HG03135 (cell line): ENCODE data around the gene SVIL.
"Not testable (repeated sequence)": the region's sequence is repeated elsewhere in the genome, so short reads cannot be mapped to it uniquely, and the experiment has no call there.

Source experiments
- ATAC-seq: cut with Tn5 transposase; IDR thresholded peaks from one replicate; pipeline ENCODE4 v1.9.1; 2021; ENCODE audit warnings: mild to moderate bottlenecking, moderate library complexity; ENCODE audit not compliant: unreplicated experiment

The SVIL gene

DNA sequence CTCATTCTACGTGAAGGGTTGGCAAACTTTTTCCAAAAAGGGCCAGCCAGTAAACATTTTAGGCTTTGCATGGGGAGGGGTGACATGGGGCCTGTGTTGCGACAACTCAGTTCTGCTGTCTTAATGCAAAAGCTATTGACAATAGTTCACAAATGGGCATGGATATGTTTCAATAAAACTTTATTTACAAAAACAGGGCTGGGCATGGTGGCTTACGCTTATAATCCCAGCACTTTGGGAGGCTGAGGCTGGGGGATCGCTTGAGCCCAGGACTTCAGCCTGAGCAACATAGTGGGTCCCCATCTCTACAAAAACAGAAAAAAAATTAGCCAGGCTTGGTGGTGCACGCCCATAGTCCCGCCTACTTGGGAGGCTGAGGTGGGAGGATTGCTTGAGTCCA is 141.1 kb downstream of the SVIL start:
- ATAC-seq: no peak

DNA sequence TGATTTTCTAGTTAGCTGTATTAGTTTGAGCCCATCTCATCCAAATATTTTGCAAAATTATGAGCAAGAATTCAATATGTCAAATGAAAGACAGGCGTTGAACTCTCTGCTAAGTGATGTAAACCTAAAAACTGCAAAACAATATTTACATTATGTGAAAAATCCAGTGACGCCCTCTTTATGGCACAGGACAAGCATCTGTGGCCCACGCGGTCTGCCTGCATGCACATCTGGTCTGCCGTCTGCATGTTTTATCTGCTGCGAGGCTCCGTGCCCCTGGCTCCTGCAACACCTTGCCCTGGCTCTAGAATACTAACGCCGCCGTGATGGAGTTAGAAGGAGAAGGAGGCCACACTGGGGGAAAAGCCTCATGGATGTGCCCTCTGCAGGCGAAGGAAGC is 142.0 kb downstream of the SVIL start:
- no peak for ATAC-seq

DNA sequence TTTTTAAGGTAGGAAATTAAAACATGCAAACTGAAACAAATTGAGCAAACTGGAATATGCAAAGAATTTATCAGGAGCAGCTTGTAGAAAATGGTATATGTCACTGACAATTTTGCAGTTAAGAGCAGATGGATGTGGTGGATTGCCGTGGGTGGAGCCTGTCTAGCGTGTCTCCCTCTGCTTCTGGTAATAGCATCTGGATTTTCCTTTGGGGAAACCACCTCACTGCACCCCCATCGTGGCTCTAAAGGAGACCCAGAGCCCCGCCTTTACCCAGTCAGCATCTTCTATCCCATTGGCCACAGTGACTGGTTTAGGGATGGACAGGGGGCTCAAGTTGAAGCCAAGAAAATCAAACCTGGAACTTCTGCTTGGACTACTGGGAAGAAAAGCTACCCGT is 142.9 kb downstream of the SVIL start:
- no peak for ATAC-seq

DNA sequence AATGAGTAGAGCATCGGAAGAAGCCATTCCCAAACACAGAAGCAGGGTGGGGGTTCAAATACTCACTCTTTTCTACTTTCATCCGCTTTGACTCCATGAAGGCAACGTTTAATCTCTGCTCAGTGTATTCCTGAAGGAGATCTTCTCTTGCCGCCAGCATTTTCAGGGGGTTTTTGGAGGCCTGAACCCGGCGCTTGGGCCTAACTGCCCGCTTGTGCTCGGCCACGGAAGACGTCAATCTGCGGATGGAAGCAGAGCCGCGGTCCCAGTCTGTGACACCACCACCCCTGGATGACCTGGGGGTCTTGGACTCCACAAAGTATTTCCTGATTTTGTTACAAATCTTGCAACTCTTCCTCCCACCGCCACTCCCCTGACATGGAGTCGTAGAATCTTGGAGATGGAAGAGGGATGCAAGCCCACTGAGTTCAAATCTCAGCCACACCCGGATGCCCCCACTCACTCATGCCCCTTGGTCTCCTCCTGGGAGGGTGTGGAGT is 143.9 kb downstream of the SVIL start:
- not testable (repeated sequence) for ATAC-seq

DNA sequence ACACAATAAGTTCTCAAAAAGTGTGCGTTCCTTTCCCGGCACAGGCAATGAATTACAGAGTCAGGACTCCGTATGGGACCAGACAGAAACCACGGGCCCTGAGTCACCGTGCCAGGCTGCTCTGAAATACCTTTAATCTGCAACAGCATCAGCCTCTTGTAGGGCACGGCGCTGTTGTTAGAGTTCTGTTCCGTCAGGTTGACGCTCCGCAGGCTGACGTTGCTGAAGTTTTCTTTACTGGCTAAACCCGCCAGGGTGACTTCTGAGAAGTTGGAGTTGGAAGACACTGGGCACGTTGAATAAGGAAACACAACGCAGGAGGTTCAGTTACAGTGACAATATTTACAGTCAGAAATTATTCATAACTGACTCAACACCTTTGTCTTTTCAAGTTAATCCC is 146.3 kb downstream of the SVIL start:
- ATAC-seq: not testable (repeated sequence)

DNA sequence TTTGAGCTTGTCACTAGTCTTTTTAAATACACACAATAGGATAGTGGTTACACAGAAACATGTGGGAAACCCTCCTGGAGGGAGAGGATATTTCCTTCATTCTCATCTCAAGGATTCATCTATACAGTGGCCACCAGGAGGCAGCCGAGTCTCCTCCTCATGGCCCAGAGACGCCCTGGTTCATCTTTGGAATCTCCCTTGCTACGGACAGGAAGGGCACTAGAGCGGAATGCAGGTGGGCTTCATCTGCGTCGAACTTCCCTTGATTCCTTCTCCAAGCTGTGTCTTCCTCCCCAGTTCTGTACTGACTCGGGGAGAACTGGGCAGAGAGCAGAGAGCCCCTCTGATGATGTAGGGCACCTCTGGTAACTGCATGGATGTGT is 146.9 kb downstream of the SVIL start:
- not testable (repeated sequence) for ATAC-seq

DNA sequence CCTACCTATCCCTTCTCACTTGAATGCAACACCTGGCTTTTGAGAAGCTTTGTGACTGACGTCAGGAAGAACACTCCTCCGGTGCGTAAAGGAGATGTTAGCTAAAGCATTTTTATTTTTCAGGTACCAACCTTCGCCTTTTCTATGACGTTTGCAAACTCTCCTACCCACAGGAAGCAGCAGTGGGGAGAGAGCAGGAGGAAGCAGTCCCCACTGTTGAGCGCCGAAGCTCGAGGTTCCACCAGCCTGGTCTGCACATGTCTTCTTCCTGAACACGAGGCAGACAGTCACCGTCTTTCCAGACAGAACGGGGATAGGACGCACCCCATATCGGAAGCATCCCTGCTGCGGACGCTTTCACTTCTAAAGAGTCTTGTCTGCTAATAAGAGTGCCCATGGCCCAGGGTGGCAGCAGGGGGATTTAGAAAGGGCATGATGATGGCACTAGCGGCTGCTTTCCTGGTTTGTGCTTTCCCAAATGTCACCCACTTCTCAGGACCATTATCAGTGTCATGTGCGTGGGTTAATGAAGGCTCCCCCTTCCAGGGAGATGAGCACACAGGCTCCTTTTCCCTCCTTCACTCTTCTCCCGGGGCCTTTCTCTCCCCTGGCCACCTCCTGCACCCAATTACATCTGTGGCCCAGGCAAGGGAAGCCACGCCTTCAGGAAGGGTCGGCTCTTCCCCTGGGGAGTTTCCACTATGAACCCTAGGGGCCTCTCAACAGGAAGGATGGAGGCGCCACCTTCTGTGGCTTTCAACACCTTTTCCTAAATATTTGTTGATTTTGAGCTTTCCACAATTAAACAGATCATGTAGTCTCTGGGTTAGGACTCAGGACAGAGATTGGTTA is 147.5 kb downstream of the SVIL start:
- not testable (repeated sequence) for ATAC-seq

DNA sequence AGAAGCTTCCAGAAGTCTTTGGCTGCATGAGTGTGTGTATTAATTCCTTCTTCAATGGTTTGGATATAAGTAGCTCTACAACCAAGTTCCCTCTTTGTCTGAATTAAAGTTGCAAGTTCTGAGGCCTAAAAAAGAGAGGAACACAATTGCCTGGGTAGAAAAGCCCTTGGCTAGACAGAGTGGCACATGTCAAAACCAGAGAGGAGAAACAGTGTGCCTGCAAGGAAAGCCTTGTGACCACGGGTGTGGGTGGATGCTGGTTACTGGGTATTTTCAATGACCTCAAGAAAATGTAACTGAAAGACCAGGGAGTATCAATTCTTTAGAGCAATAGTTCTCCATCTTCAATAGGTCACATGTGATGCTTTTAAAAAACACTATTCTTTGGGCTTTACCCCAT is 148.3 kb downstream of the SVIL start:
- ATAC-seq: no peak

DNA sequence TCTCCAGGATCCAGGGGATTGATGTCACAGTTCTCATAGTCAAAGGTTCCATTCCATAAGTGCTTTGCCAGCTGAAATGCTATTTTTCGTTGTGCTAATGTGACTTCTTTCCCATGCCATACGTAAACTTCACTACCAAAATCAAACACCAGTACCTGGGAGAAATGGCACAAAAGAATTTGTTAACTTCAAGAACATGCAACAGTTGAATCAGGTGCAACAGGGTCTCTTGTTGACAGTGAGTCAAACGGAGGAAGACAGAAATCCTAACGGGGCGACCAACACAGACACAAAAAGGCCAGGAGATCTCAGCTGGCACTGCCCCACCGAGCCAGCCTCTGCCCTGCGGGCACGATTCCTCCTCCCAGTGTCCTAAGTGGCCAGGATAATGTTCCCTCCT is 150.1 kb downstream of the SVIL start:
- not testable (repeated sequence) for ATAC-seq

DNA sequence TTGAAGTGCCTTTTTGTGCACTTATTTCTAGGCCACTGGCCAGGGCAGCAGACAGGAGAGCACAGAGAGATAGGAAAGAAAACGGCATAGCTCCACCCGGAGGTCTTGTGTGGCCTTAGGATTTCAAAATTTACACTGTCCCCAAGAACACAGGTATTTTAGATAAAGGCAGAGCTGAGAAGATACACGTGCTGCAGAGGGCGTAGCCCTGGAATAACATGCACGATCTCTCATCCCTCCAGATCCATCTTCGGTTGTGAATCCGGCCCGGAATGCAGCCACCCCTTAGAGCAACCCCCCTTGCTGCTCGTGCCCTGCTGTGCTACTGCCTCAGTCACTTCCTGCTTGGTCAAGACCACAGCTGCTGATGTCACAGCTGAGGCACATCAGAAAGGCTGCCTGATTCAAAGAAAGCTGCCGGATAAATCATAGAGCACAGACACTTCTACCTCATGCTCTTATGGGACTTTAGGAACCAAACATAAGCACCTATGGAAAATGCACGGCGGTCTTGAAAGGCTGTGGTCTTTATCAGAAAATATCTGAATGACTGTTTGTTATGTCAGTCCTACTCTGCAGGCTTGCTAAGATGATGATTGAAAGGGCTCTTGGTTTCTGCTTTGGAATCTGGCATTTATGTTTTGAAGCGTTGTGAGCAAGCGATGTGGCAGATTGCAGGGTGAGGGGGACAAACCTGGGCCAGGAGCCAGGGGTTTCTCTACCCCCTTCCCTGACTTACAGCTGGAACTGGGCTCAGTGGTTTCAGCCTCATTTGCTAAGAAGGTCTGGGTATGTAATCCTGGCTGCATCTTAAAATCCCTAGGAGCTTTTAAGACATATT is 152.0 kb downstream of the SVIL start:
- ATAC-seq: peak; percentile 73

DNA sequence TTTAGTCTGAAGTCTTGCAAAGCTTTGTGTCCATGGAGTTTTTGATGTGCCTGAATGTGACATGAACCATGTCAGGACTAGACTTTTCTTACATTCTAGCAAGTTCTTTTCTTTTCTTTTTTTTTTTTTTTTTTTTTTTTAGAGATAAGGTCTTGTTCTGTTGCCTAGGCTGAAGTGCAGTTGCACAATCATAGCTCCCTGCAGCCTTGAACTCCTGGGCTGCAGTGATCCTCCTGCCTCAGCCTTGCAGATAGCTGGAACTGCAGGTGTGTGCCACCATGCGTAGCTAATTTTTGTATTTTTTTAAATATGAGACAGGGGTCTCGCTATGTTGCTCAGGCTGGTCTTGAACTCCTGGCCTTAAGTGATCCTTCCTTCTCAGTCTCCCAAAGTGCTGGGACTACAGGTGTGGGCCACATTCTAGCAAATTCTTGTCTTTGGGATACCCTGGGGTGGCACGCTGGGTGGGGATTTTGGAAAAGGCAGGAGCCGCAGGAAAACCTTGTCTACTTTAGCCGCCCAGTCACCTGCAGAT is 152.8 kb downstream of the SVIL start:
- ATAC-seq: no peak

DNA sequence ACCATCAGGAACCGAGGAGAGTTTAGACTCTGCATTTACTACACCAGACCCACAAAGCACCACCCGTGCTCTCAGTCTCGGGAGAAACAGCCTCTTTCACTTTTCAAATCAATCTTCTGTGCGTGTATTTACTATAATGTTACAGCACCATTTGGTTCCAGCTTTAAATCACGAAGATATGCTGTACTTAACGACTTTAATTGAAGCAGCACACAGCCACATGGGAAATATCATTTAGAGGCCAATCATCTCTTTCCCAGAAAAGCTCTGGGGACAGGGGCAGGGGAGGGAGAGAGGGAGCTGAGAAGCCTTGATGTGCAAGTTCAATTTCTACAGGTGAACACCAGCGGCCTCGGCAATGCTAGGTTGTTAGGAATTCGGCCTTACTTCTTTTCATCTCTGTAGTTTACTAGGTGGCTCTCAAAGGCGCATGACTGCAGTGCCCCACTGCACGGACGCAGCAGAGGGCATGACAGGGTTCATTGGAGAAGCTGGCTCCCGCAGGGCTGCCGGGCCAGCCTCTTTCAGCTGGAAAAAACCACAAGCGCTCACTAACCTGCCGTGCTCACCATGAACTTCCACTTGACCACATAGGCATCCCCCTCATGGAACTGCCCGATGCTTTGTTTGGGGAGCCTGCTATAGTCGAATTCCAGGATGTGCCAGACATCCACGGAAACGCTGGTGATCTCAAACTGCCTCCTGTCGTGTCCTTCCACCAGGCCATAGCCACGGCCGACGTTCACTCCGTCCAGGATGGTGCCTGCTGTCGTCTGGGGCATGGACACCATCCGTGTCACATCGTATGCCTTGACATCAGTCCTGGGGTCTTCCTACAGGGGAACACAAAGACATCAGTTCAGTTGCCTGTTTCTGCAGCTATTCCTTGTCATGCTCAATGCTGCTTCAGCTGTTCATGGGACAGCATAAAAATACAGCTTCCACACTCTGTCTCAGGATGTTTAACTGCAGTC is 154.5 kb downstream of the SVIL start:
- ATAC-seq: no peak

DNA sequence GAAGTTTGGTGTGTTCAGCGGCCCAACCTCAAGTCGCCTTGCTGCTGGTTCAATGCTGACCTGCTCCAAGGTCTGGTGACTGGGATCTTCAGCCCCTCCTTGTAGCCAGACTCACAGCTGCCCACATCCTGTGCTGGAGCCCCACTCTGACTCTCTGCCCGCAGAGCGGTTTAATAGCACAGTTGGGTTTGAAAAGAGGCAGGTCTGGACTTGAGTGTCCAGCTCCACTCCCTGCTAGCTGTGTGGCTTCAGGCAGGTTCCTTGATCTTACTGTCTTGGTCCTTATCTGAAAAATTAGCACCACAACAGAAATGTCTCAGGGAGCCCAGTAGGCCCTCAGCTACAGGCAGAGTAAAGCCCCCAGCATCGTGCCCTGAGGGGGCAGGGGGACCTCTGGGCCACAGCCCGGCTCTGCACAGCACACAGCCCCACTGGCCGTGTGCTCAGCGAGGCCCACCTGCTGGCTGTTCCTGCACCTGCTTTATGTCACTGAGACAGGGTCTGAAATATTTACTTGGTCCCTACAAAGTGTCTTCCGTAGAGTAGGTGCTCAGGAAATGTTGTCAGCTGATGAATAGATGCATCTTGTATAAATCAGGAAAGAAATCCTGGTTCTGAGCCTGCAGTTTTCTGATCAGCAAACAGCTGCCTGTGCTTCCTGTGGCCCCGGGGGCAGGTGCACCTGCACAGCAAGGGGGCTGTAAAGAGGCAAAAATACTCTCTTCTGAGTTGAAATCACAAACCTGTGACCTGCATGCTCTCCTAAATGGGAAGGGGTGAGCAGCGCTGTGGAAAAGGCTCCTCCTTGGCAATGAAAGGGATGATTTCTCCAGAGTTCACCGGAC is 155.5 kb downstream of the SVIL start:
- no peak for ATAC-seq

DNA sequence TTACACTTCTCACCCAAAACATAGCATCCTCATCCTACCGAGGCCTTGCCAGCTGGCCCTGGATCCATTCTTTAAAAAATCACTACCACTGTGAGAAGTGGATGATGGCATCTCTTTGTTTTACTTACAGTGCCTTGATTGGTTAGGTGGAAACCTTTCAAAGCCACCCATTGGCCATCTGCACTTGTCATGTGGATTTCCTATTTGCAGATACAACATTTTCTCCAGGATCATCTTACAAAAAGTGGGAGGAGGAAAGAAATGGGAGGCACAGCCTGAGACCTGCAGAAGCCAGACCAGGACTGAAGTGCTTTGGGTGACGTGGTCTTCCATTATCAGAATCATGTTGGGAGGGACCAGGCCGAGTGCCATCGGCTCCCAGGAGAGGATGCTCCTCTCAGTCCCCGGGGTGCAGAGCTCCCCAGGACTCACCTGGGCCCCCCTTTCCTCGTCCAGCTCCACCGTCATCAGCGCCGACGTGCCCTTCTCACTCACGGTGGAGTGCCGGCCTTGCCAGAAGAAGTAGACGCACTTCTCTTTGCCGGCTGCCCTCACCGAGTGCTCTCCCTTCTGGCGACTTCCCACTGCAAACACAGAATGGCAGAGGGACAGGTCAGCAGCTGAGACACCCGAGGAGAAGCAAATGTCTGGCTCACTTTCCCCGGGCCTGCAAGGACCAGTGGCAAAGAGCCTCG is 161.2 kb downstream of the SVIL start:
- ATAC-seq: no peak

DNA sequence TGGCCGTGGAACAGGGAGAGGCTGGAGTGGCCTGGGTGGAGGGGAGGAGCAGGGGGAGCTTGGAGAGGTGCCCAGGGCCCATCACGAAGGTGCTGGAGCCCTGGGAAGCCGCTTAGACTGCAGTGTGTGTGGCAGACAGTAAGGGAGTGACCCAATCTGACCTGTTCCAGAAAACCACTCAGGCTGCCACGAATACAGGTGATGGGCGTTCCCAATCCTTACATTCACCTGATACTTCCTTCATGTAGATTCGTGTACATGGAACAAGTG is 161.7 kb downstream of the SVIL start:
- ATAC-seq: no peak

DNA sequence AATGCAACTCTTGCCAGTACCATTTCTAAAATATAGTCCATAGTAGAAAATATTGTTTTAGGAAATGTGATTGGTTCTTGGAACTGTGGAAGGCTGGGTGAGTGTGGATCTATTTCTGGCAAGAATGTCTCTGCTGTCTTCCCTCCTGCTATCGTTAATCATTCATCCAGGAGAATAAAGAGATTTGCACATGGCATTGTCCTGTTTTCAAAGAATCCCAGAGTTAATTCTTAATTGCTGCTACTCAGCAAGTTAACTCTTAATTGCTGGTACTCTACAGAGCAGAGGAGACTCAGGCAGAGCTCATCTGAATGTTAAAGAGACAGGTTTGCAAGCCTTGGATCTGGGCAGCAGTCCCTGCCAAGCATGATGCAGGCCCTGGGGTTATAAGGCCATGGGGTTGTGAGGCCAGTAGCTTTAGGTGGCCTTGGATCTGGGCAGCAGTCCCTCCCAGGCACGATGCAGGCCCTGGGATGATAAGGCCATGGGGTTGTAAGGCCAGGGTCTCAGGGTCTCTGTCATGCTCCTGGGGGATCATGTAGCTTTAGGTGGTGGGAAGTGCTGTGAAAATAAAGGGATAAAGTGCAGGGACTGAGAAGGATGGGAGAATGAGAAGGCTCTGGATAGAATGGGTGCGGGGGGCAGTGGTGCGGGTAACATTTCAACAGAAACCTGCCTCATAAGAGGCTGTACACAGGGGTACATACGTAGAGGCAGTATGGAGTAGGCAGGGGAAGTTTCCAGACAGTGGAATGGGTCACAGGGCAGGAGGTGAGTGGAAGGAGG is 162.3 kb downstream of the SVIL start:
- no peak for ATAC-seq

DNA sequence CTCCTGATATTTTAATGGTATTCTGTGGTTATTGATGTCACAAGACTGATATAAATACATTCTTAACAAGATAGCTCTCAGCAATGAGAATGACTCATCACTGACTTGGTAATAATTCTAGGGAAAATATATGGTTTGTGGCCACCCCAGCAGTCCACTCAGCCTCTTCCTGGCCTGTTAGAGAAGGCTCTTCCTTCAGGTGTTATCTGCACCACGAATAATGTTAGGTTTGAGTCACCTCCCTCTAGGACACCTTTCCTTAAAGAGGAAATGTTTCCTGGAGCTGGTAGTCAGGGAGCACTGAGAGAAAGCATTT is 163.3 kb downstream of the SVIL start:
- no peak for ATAC-seq

DNA sequence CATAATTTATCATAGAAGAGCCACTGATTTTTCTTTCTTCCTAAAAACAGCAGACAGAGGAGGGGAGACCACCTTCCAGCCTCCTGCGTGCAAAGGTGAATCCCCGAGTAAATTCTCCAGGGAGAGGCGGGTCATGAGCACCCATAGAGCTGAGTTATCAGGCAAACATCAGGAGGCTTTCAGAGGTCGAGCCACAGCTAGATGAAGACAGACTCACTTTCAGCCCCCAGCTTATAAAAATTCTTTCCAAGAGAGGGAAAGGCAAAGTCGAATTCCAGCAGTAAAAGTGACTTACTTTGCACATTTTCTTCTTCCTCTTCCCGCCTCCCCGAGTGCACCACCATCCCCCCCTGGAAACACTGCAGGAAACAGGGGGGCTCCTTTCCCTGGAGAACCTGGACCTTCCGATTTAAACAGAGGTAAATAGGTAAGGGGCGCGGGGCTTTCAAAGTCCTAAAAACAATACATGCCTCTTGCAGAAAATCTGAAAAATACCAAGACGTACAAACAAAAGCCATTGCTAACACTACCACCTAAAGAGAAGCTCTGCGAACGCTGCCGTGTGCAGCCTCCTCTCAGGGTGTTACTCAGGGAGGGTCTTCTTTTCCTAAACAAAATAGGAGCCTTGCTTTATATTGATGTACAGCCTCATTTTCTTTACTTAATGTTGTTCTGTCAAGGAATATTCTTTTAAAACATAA is 163.8 kb downstream of the SVIL start:
- no peak for ATAC-seq
